GM19351 (cell line): ENCODE data around the gene INPP4B.

ENCODE experiments used
- ATAC-seq: cut with Tn5 transposase; IDR thresholded peaks from one replicate; pipeline ENCODE4 v1.9.1; 2021; ENCODE audit warnings: mild to moderate bottlenecking, moderate library complexity; ENCODE audit not compliant: unreplicated experiment

The INPP4B gene

GRCh38 chr4:142846108-142846728 lies at the start of gene INPP4B:
Gene INPP4B, minus strand, starts transcription at chr4:142846301.
- peak; percentile 49 for ATAC-seq

- no peak for ATAC-seq
These were observed 46.9 kb upstream of the INPP4B start for GRCh38 chr4:142893012-142893411.

GRCh38 chr4:142886566-142886965 lies 40.5 kb upstream of the INPP4B start:
- ATAC-seq = no peak

GRCh38 chr4:142883040-142883832 lies 37.1 kb upstream of the INPP4B start:
- ATAC-seq = peak; percentile 52

- no peak for ATAC-seq
These were observed 36.1 kb upstream of the INPP4B start for GRCh38 chr4:142882159-142882558.

GRCh38 chr4:142881331-142881730 lies 35.2 kb upstream of the INPP4B start:
- no peak for ATAC-seq

GRCh38 chr4:142875117-142875516 lies 29.0 kb upstream of the INPP4B start:
- ATAC-seq = peak; percentile 49

GRCh38 chr4:142874684-142875083 lies 28.6 kb upstream of the INPP4B start:
- ATAC-seq = no peak

GRCh38 chr4:142866685-142867084 lies 20.6 kb upstream of the INPP4B start:
- no peak for ATAC-seq

GRCh38 chr4:142861351-142861750 lies 15.2 kb upstream of the INPP4B start:
- ATAC-seq = no peak

- ATAC-seq = no peak
These were observed 12.9 kb upstream of the INPP4B start for GRCh38 chr4:142858965-142859364.

- ATAC-seq = no peak
These were observed 12.3 kb upstream of the INPP4B start for GRCh38 chr4:142858446-142858845.

- no peak for ATAC-seq
These were observed 10.5 kb upstream of the INPP4B start for GRCh38 chr4:142856576-142856975.

GRCh38 chr4:142850478-142850877 lies 4.4 kb upstream of the INPP4B start:
- ATAC-seq = no peak

GRCh38 chr4:142846729-142847596 lies 862 bp upstream of the INPP4B start:
- ATAC-seq = peak; percentile 66

GRCh38 chr4:142845293-142846107 lies 601 bp downstream of the INPP4B start:
- peak; percentile 8 for ATAC-seq

GRCh38 chr4:142844782-142845181 lies 1.3 kb downstream of the INPP4B start:
- ATAC-seq = no peak

- ATAC-seq = peak; percentile 51
These were observed 5.5 kb downstream of the INPP4B start for GRCh38 chr4:142840516-142841123.

GRCh38 chr4:142838778-142839177 lies 7.3 kb downstream of the INPP4B start:
- ATAC-seq = no peak

- ATAC-seq = no peak
These were observed 14.1 kb downstream of the INPP4B start for GRCh38 chr4:142832022-142832421.
